ENCODE measurements around the gene CDK19. TPM values are rescaled to one million over a fixed set of nuclear protein-coding genes. Genes with fewer than 3 reads are reported as not detected.

The CDK19 gene
- total and polyA plus RNA-seq, 2 of the 13 experiments (the other 11 are each of a cell fraction or from before 2014, with no cell fraction given): 13.4 to 27.0 TPM

DNA sequence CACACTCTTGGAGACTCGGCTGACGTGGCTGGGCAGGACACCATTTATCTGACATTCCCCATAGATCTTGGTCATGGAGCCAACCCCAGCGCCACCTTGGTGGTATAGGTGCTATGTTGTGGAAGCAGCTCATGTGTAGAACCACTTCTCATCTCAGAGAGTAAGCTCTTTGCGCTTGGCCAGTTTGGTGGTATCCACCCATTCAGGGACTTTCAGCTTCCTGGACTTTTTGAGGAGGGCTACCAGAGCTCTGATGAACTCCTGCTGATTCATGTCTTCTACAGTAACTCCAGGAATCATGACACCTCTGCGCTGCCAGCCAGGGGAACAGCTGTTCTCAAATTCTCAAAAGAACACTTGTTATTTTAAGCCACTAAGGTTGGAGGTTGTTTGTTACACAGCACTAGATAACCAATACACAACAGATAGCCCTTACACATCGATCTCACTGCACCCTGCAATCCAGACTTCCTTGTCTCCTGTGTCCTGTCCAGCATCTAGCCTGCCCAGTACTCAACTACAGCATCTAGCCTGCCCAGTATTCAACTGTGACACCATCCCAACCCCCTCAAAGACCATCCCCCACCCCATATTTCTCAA, 252.9 kb downstream of the CDK19 start (continued):
- TF ChIP-seq RBAK (CRISPR knock-in tag; IDR thresholded peaks at IDR 0.05) (peak; percentile 98), KLF12 (CRISPR knock-in tag; IDR thresholded peaks at IDR 0.05; ENCODE audit: borderline replicate concordance) (no peak), KAT7 (CRISPR knock-in tag; IDR thresholded peaks at IDR 0.05; ENCODE audit: borderline replicate concordance) (no peak), SIN3B (IDR thresholded peaks at IDR 0.05; ENCODE audit: low read length) (no peak), GATA4 (IDR thresholded peaks at IDR 0.05; ENCODE audit: borderline replicate concordance, low read depth) (no peak), FIP1L1 (IDR thresholded peaks at IDR 0.05; ENCODE audit: borderline replicate concordance, insufficient read depth, low read depth, low read length) (no peak)
- TF ChIP-seq, protein P1, sequence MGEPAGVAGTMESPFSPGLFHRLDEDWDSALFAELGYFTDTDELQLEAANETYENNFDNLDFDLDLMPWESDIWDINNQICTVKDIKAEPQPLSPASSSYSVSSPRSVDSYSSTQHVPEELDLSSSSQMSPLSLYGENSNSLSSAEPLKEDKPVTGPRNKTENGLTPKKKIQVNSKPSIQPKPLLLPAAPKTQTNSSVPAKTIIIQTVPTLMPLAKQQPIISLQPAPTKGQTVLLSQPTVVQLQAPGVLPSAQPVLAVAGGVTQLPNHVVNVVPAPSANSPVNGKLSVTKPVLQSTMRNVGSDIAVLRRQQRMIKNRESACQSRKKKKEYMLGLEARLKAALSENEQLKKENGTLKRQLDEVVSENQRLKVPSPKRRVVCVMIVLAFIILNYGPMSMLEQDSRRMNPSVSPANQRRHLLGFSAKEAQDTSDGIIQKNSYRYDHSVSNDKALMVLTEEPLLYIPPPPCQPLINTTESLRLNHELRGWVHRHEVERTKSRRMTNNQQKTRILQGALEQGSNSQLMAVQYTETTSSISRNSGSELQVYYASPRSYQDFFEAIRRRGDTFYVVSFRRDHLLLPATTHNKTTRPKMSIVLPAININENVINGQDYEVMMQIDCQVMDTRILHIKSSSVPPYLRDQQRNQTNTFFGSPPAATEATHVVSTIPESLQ (CRISPR knock-in tag; conservative IDR thresholded peaks at IDR 0.05): no peak
- TF ChIP-seq, protein P2, sequence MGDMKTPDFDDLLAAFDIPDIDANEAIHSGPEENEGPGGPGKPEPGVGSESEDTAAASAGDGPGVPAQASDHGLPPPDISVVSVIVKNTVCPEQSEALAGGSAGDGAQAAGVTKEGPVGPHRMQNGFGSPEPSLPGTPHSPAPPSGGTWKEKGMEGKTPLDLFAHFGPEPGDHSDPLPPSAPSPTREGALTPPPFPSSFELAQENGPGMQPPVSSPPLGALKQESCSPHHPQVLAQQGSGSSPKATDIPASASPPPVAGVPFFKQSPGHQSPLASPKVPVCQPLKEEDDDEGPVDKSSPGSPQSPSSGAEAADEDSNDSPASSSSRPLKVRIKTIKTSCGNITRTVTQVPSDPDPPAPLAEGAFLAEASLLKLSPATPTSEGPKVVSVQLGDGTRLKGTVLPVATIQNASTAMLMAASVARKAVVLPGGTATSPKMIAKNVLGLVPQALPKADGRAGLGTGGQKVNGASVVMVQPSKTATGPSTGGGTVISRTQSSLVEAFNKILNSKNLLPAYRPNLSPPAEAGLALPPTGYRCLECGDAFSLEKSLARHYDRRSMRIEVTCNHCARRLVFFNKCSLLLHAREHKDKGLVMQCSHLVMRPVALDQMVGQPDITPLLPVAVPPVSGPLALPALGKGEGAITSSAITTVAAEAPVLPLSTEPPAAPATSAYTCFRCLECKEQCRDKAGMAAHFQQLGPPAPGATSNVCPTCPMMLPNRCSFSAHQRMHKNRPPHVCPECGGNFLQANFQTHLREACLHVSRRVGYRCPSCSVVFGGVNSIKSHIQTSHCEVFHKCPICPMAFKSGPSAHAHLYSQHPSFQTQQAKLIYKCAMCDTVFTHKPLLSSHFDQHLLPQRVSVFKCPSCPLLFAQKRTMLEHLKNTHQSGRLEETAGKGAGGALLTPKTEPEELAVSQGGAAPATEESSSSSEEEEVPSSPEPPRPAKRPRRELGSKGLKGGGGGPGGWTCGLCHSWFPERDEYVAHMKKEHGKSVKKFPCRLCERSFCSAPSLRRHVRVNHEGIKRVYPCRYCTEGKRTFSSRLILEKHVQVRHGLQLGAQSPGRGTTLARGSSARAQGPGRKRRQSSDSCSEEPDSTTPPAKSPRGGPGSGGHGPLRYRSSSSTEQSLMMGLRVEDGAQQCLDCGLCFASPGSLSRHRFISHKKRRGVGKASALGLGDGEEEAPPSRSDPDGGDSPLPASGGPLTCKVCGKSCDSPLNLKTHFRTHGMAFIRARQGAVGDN (CRISPR knock-in tag; IDR thresholded peaks at IDR 0.05): peak; percentile 34; the same call in 1 of the 2 replicates

Data from HepG2 (cell line).